Measurements from ENCODE around the gene WSCD1. TPM values are rescaled to one million over a fixed set of nuclear protein-coding genes. Genes with fewer than 3 reads are reported as not detected.

WSCD1 gene
- total RNA-seq, 1 experiment from 2014 or later, result 3.7 TPM

- DNase-seq (ENCODE audit: low read depth), result no peak
These were observed 36.0 kb downstream of the WSCD1 start for GRCh38 chr17:6106212-6106611.

GRCh38 chr17:6107791-6108190 lies 37.6 kb downstream of the WSCD1 start:
- DNase-seq (ENCODE audit: low read depth), result no peak

- DNase-seq (ENCODE audit: low read depth), result no peak
These were observed 38.2 kb downstream of the WSCD1 start for GRCh38 chr17:6108382-6108781.

GRCh38 chr17:6108987-6109386 lies 38.8 kb downstream of the WSCD1 start:
- DNase-seq (ENCODE audit: low read depth), result no peak

- DNase-seq (ENCODE audit: low read depth), result no peak
These were observed 39.4 kb downstream of the WSCD1 start for GRCh38 chr17:6109536-6109935.

GRCh38 chr17:6110088-6110487 lies 39.9 kb downstream of the WSCD1 start:
- DNase-seq (ENCODE audit: low read depth), result no peak

- DNase-seq (ENCODE audit: low read depth), result peak; percentile 21
These were observed 40.4 kb downstream of the WSCD1 start for GRCh38 chr17:6110592-6110991.

GRCh38 chr17:6120351-6120750 lies 50.2 kb downstream of the WSCD1 start:
- no peak for DNase-seq (ENCODE audit: low read depth)

GRCh38 chr17:6124856-6125255 lies 54.7 kb downstream of the WSCD1 start:
- no peak for DNase-seq (ENCODE audit: low read depth)

- DNase-seq (ENCODE audit: low read depth), result no peak
These were observed 56.6 kb downstream of the WSCD1 start for GRCh38 chr17:6126768-6127167.

GRCh38 chr17:6134721-6135120 lies 64.5 kb downstream of the WSCD1 start:
- DNase-seq (ENCODE audit: low read depth), result no peak

- DNase-seq (ENCODE audit: low read depth), result no peak
These were observed 65.1 kb downstream of the WSCD1 start for GRCh38 chr17:6135236-6135635.

GRCh38 chr17:6135996-6136395 lies 65.8 kb downstream of the WSCD1 start:
- DNase-seq (ENCODE audit: low read depth), result no peak

- no peak for DNase-seq (ENCODE audit: low read depth)
These were observed 67.7 kb downstream of the WSCD1 start for GRCh38 chr17:6137716-6138502.

GRCh38 chr17:6138761-6139446 lies 68.7 kb downstream of the WSCD1 start:
- DNase-seq (ENCODE audit: low read depth), result no peak

GRCh38 chr17:6139447-6139832 lies 69.3 kb downstream of the WSCD1 start:
- DNase-seq (ENCODE audit: low read depth), result no peak

- DNase-seq (ENCODE audit: low read depth), result no peak
These were observed 70.0 kb downstream of the WSCD1 start for GRCh38 chr17:6140188-6140587.

- no peak for DNase-seq (ENCODE audit: low read depth)
These were observed 70.7 kb downstream of the WSCD1 start for GRCh38 chr17:6140728-6141330.

GRCh38 chr17:6142701-6143100 lies 72.5 kb downstream of the WSCD1 start:
- DNase-seq (ENCODE audit: low read depth), result no peak

GRCh38 chr17:6145946-6146345 lies 75.8 kb downstream of the WSCD1 start:
- no peak for DNase-seq (ENCODE audit: low read depth)

- DNase-seq (ENCODE audit: low read depth), result no peak
These were observed 76.9 kb downstream of the WSCD1 start for GRCh38 chr17:6147042-6147441.

GRCh38 chr17:6153375-6153774 lies 83.2 kb downstream of the WSCD1 start:
- DNase-seq (ENCODE audit: low read depth), result no peak

- no peak for DNase-seq (ENCODE audit: low read depth)
These were observed 87.5 kb downstream of the WSCD1 start for GRCh38 chr17:6157716-6158115.

All from LHCN-M2 (cell line).